SK-N-SH treated with all-trans-retinoic acid at 6 μM for 48 hours (cell line): ENCODE results near the gene ISY1.

Experiments used
- ATAC-seq: fragments of 200-7000 bp; cut with Tn5 transposase; 3 replicates; pipeline ENCODE4 v1.9.1; 2020; ENCODE audit warnings: mild to moderate bottlenecking, moderate library complexity
- ARNTL ChIP-seq: fragments of 450-650 bp; formaldehyde crosslinking; IDR thresholded peaks from 2 replicates; pipeline ENCODE4 v1.5.0; 2020; ENCODE audit warnings: low read depth, mild to moderate bottlenecking, moderate library complexity, borderline replicate concordance
- BACH2 ChIP-seq: fragments of 250-450 bp; sonication (Bioruptor Pico); IDR thresholded peaks from 2 replicates; pipeline ENCODE4 v1.9.0; 2021; ENCODE audit warnings: mild to moderate bottlenecking, borderline replicate concordance
- CSDC2 ChIP-seq: fragments of 250-450 bp; sonication (Bioruptor Pico); IDR thresholded peaks from 2 replicates; pipeline ENCODE4 v1.5.0; 2020; ENCODE audit warnings: mild to moderate bottlenecking, moderate library complexity
- ESRRG ChIP-seq: fragments of 250-450 bp; sonication (Bioruptor Pico); IDR thresholded peaks from 2 replicates; pipeline ENCODE4 v1.6.1; 2021; ENCODE audit warnings: mild to moderate bottlenecking
- GLIS3 ChIP-seq: fragments of 250-450 bp; sonication (Bioruptor Pico); IDR thresholded peaks from 2 replicates; pipeline ENCODE4 v1.5.0; 2020; ENCODE audit warnings: mild to moderate bottlenecking, moderate library complexity
- ISL1 ChIP-seq: fragments of 250-450 bp; sonication (Bioruptor Pico); IDR thresholded peaks from 2 replicates; pipeline ENCODE4 v2.1.2; 2022; ENCODE audit warnings: mild to moderate bottlenecking, moderate library complexity
- OSR1 ChIP-seq: fragments of 250-450 bp; sonication (Bioruptor Pico); IDR thresholded peaks from 2 replicates; pipeline ENCODE4 v1.8.0; 2022; ENCODE audit warnings: moderate library complexity, mild to moderate bottlenecking, inconsistent platforms
- PPARA ChIP-seq: fragments of 250-450 bp; sonication (Bioruptor Pico); IDR thresholded peaks from 2 replicates; pipeline ENCODE4 v1.5.0; 2020; ENCODE audit warnings: mild to moderate bottlenecking, borderline replicate concordance
- SNAI2 ChIP-seq: fragments of 250-450 bp; sonication (Bioruptor Pico); IDR thresholded peaks from 2 replicates; pipeline ENCODE4 v1.5.0; 2020; ENCODE audit warnings: mild to moderate bottlenecking, moderate library complexity
- TCF4 ChIP-seq: fragments of 250-450 bp; sonication (Bioruptor Pico); IDR thresholded peaks from 2 replicates; pipeline ENCODE4 v1.8.0; 2021; ENCODE audit warnings: mild to moderate bottlenecking, moderate library complexity, borderline replicate concordance
- TOX ChIP-seq: fragments of 250-450 bp; sonication (Bioruptor Pico); IDR thresholded peaks from 2 replicates; pipeline ENCODE4 v1.8.0; 2021; ENCODE audit warnings: mild to moderate bottlenecking, moderate library complexity, borderline replicate concordance
- ZC3H10 ChIP-seq: fragments of 250-450 bp; sonication (Bioruptor Pico); IDR thresholded peaks from 2 replicates; pipeline ENCODE4 v1.5.1; 2021; ENCODE audit warnings: mild to moderate bottlenecking, moderate library complexity
- ZFP3 ChIP-seq: fragments of 250-450 bp; sonication (Bioruptor Pico); IDR thresholded peaks from 2 replicates; pipeline ENCODE4 v1.5.0; 2020; ENCODE audit warnings: mild to moderate bottlenecking, moderate library complexity
- ZNF565 ChIP-seq: fragments of 450-650 bp; formaldehyde crosslinking; conservative IDR thresholded peaks from 2 replicates; pipeline ENCODE4 v1.5.0; 2020; ENCODE audit warnings: low read depth, mild to moderate bottlenecking, moderate library complexity
- ZNF70 ChIP-seq: fragments of 450-650 bp; formaldehyde crosslinking; IDR thresholded peaks from 2 replicates; pipeline ENCODE4 v1.5.0; 2020; ENCODE audit warnings: mild to moderate bottlenecking, moderate library complexity
- ZNF8 ChIP-seq: fragments of 450-650 bp; formaldehyde crosslinking; IDR thresholded peaks from 2 replicates; pipeline ENCODE4 v1.5.0; 2020; ENCODE audit warnings: mild to moderate bottlenecking, moderate library complexity
- TF ChIP-seq, protein P1 (sequence below): fragments of 250-450 bp; sonication (Bioruptor Pico); IDR thresholded peaks from 2 replicates; pipeline ENCODE4 v1.5.0; 2020; ENCODE audit warnings: mild to moderate bottlenecking, moderate library complexity
- TF ChIP-seq, protein P2 (sequence below): fragments of 250-450 bp; sonication (Bioruptor Pico); IDR thresholded peaks from 2 replicates; pipeline ENCODE4 v1.5.1; 2021; ENCODE audit warnings: mild to moderate bottlenecking, moderate library complexity
- TF ChIP-seq, protein P3 (sequence below): fragments of 250-450 bp; sonication (Bioruptor Pico); IDR thresholded peaks from 2 replicates; pipeline ENCODE4 v1.8.0; 2020; ENCODE audit warnings: mild to moderate bottlenecking, moderate library complexity, borderline replicate concordance
- TF ChIP-seq, protein P4 (sequence below): fragments of 250-450 bp; sonication (Bioruptor Pico); IDR thresholded peaks from 2 replicates; pipeline ENCODE4 v1.8.0; 2021; ENCODE audit warnings: low read depth, mild to moderate bottlenecking, moderate library complexity, borderline replicate concordance
- TF ChIP-seq, protein P5 (sequence below): fragments of 250-450 bp; sonication (Bioruptor Pico); IDR thresholded peaks from 2 replicates; pipeline ENCODE4 v1.5.1; 2020; ENCODE audit warnings: low read depth, mild to moderate bottlenecking, moderate library complexity

ISY1 gene

DNA sequence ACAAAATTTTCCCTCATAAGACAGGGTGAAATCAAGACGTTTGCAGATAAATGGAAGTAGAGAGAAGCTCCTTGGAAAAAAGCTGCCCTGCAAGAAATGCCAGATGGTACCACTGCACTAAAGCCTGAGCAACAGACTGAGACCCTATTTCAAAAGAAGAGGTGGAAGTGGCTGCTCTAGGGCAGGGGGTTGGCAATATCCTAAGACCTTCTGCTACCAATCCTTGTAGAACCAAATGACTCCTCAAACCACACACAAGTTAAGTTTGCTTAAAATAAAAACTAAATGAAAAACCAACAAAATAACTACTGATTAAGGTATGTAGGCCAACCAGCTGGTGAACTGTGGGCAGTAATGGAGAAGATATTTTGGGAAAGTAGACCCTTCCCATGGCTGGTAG is 60.6 kb downstream of the ISY1 start (continued):
- TF ChIP-seq ESRRG (no peak), ZFP3 (CRISPR knock-in tag) (no peak), PPARA (CRISPR knock-in tag) (no peak)

DNA sequence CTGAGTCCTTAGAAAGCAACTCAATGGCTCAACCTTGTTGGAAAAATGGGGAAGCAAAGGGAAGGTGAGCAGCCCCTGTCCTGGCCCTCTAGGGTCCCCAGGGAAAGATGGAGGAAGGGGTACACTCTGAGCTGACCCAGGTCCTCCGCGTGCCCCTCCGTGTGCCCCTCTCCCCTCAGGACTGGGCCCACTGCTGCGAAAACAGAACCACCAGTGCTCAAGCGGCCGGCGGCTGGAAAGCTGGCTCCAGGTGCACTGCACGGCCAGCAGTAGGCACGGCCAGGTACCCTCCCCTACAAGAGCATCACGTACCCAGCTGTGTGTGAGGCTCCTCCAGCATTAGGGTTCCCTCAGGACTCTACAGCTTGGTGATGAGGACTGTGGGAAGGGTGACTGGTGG is 65.6 kb downstream of the ISY1 start:
- ATAC-seq = no peak
- TF ChIP-seq ZNF565 (no peak), CSDC2 (CRISPR knock-in tag) (no peak), TCF4 (CRISPR knock-in tag) (no peak), TOX (CRISPR knock-in tag) (no peak)
- TF ChIP-seq, protein P1, sequence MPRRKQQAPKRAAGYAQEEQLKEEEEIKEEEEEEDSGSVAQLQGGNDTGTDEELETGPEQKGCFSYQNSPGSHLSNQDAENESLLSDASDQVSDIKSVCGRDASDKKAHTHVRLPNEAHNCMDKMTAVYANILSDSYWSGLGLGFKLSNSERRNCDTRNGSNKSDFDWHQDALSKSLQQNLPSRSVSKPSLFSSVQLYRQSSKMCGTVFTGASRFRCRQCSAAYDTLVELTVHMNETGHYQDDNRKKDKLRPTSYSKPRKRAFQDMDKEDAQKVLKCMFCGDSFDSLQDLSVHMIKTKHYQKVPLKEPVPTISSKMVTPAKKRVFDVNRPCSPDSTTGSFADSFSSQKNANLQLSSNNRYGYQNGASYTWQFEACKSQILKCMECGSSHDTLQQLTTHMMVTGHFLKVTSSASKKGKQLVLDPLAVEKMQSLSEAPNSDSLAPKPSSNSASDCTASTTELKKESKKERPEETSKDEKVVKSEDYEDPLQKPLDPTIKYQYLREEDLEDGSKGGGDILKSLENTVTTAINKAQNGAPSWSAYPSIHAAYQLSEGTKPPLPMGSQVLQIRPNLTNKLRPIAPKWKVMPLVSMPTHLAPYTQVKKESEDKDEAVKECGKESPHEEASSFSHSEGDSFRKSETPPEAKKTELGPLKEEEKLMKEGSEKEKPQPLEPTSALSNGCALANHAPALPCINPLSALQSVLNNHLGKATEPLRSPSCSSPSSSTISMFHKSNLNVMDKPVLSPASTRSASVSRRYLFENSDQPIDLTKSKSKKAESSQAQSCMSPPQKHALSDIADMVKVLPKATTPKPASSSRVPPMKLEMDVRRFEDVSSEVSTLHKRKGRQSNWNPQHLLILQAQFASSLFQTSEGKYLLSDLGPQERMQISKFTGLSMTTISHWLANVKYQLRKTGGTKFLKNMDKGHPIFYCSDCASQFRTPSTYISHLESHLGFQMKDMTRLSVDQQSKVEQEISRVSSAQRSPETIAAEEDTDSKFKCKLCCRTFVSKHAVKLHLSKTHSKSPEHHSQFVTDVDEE (CRISPR knock-in tag) = no peak
- TF ChIP-seq, protein P2, sequence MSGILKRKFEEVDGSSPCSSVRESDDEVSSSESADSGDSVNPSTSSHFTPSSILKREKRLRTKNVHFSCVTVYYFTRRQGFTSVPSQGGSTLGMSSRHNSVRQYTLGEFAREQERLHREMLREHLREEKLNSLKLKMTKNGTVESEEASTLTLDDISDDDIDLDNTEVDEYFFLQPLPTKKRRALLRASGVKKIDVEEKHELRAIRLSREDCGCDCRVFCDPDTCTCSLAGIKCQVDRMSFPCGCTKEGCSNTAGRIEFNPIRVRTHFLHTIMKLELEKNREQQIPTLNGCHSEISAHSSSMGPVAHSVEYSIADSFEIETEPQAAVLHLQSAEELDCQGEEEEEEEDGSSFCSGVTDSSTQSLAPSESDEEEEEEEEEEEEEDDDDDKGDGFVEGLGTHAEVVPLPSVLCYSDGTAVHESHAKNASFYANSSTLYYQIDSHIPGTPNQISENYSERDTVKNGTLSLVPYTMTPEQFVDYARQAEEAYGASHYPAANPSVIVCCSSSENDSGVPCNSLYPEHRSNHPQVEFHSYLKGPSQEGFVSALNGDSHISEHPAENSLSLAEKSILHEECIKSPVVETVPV = no peak
- TF ChIP-seq, all 23 proteins: peak for 0

DNA sequence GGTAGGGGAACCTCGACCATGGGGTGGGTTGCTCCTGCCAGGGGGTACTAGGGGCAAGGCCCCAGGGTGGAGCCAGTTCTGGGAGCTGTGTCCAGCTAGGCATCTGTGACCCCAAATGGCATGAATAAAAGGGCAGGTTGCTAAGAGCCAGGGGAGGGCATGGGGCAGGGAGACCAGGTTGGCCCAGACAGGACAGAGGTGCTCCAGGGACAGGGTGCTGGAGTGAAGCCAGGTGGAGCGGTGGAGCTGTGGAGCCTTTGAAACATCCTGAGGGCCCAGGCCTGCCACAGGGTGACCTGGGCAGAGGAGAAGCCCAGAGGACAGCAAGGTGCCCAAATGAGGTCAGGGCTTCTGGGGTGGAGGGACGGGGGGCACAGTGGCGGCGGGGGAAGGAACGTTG is 72.6 kb downstream of the ISY1 start:
- peak; percentile 6 for ATAC-seq

DNA sequence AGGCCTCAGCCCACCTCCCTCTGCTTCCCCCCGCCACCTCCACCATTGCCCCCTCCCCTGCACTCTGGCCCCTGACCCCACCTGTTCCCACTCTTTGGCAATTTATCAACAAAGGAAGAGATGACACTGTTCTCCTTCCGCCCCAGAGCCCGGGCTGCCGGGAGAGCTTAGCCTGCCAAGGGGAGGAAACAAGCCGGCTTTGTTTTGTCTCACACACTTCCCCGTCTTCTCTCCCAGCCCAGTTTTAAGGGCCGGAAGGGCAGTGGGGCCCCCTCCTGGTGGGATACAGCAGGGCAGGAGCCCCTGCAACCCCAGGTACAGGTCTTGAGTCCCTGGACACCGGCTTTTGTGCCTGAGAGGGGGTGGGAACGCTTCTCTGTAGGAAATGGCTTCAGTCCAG is 73.0 kb downstream of the ISY1 start:
- ATAC-seq = peak; percentile 86

DNA sequence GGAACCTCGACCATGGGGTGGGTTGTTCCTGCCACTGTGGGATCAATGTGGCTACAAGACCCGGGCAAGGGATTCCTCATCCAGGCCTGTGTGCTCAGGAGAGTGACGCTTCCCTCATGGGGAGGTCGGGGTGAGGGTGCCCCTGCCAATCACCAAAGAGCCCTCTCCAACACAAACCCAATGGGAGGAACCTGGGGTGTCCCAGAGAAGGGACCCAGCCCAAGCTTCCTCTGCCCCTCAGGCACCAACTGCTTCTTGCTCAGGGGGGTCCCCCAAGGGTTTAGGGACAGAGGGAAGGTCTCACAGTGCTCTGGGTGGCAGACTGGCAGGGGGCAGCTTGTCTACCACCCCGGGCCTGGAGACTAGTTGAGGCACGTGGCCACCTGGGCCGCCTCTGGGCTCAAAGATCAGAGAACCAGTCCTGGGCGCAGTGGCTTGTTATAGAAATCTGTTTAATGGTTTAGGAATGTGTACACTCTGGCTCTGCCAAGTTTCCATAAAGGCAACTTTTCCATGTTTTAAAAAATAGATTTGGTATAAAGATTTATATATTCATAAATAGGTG is 73.6 kb downstream of the ISY1 start:
- peak; percentile 51 for ATAC-seq
- TF ChIP-seq TCF4 (CRISPR knock-in tag) (no peak), SNAI2 (CRISPR knock-in tag) (no peak), ZNF70 (no peak), GLIS3 (CRISPR knock-in tag) (no peak), PPARA (CRISPR knock-in tag) (no peak), ZNF8 (CRISPR knock-in tag) (no peak), ZC3H10 (no peak), TOX (CRISPR knock-in tag) (no peak), BACH2 (CRISPR knock-in tag) (no peak), CSDC2 (CRISPR knock-in tag) (no peak), ISL1 (CRISPR knock-in tag) (no peak), ZFP3 (CRISPR knock-in tag) (no peak), ZNF565 (no peak), ARNTL (no peak), OSR1 (CRISPR knock-in tag) (no peak)
- TF ChIP-seq, protein P3, sequence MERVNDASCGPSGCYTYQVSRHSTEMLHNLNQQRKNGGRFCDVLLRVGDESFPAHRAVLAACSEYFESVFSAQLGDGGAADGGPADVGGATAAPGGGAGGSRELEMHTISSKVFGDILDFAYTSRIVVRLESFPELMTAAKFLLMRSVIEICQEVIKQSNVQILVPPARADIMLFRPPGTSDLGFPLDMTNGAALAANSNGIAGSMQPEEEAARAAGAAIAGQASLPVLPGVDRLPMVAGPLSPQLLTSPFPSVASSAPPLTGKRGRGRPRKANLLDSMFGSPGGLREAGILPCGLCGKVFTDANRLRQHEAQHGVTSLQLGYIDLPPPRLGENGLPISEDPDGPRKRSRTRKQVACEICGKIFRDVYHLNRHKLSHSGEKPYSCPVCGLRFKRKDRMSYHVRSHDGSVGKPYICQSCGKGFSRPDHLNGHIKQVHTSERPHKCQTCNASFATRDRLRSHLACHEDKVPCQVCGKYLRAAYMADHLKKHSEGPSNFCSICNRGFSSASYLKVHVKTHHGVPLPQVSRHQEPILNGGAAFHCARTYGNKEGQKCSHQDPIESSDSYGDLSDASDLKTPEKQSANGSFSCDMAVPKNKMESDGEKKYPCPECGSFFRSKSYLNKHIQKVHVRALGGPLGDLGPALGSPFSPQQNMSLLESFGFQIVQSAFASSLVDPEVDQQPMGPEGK (CRISPR knock-in tag) = no peak
- TF ChIP-seq, protein P4, sequence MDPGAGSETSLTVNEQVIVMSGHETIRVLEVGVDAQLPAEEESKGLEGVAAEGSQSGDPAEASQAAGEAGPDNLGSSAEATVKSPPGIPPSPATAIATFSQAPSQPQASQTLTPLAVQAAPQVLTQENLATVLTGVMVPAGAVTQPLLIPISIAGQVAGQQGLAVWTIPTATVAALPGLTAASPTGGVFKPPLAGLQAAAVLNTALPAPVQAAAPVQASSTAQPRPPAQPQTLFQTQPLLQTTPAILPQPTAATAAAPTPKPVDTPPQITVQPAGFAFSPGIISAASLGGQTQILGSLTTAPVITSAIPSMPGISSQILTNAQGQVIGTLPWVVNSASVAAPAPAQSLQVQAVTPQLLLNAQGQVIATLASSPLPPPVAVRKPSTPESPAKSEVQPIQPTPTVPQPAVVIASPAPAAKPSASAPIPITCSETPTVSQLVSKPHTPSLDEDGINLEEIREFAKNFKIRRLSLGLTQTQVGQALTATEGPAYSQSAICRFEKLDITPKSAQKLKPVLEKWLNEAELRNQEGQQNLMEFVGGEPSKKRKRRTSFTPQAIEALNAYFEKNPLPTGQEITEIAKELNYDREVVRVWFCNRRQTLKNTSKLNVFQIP (CRISPR knock-in tag) = no peak
- TF ChIP-seq, protein P2 = no peak
- TF ChIP-seq, protein P5, sequence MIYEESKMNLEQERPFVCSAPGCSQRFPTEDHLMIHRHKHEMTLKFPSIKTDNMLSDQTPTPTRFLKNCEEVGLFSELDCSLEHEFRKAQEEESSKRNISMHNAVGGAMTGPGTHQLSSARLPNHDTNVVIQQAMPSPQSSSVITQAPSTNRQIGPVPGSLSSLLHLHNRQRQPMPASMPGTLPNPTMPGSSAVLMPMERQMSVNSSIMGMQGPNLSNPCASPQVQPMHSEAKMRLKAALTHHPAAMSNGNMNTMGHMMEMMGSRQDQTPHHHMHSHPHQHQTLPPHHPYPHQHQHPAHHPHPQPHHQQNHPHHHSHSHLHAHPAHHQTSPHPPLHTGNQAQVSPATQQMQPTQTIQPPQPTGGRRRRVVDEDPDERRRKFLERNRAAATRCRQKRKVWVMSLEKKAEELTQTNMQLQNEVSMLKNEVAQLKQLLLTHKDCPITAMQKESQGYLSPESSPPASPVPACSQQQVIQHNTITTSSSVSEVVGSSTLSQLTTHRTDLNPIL = no peak
